ENCODE data around the gene BBIP1. TPM values are rescaled to one million over a fixed set of nuclear protein-coding genes. Genes with fewer than 3 reads are reported as not detected.

The BBIP1 gene
- total and polyA plus RNA-seq, 9 of the 15 experiments (the other 6 are each of a cell fraction or from before 2014, with no cell fraction given), result 5.2 to 31.0 (median 19.4) TPM

DNA sequence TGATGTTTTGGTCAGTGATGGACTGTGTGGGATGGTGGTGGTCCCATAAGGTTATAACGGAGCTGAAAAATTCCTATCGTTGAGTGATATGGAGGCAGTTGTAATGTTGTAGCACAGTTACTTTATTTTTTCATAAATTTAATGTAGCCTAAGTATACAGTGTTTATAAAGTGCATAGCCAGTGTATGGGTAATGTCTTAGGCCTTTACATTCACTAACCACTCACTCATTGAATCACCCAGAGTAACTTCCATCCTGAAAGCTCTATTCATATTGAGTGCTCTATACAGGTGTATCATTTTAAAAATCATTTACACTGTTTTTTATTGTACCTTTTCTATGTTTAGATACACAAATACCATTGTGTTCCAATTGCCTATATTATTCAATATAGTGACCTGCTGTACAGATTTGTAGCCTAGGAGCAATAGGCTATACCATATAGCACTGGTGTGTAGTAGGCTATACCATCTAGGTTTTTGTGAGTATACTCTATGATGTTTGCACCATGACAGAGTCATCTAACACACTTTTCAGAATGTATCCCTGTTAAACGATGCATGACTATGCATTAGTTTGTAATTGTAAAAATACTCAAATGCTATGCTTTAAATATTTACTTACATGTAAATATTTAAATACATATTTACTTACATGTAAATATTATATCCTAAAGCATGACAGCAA is 26.2 kb downstream of the BBIP1 start:
- intact Hi-C loops (cut with micrococcal nuclease) (loop anchor here (2.0 to 5.0 kb wide), 3 partner anchors 70 to 146 kb away; no protein-coding TSS in a partner anchor), in situ Hi-C loops (cut with MboI) (loop anchor here (10.0 to 25.0 kb wide), 2 partner anchors 88 to 280 kb away; no protein-coding TSS in a partner anchor)
- H3K79me2 ChIP-seq (ENCODE audit: control insufficient read depth, insufficient read depth, low read length), result no peaks in the 10 kb centered on the region
- H3K4me1 ChIP-seq (replicated peaks in 1 of 2; ENCODE audit: control insufficient read depth in 2 of 2, insufficient read depth in 2 of 2, low read length in 2 of 2), result no peaks in the 10 kb centered on the region
- ATAC-seq (peak; percentile 23; the same call in 2 of the 3 replicates), DNase-seq (ENCODE audit: extremely low read depth in 1 of 4, low spot score in 3 of 4) (no peak), FAIRE-seq (no peak)
- H3K36me3 ChIP-seq (ENCODE audit: control insufficient read depth, insufficient read depth, low read length), result peaks cover 26% of the 10 kb centered on the region; the same call in 2 of the 3 replicates
- H3K9me1 ChIP-seq (ENCODE audit: control insufficient read depth, insufficient read depth, low read length), result no peaks in the 10 kb centered on the region
- no peak overlapping the region for H2AFZ ChIP-seq (ENCODE audit: low read depth, low read length)
- no TSS peak for BruUV-seq (replicated peaks)
- no peaks in the 10 kb centered on the region for H3K9me3 ChIP-seq (replicated peaks; ENCODE audit: control insufficient read depth, insufficient read depth, low read depth, low read length)
- POLR2A ChIA-PET, result interaction anchor here (1.1 to 1.6 kb wide), 2 partner anchors 10 to 74 kb away, joined by 3 to 5 read pairs; no protein-coding TSS in a partner anchor
- no peaks in the 10 kb centered on the region for H3K27me3 ChIP-seq (ENCODE audit: control insufficient read depth in 2 of 2, insufficient read depth in 2 of 2, low read length in 2 of 2)
- no peaks in the 10 kb centered on the region for H4K20me1 ChIP-seq (replicated peaks; ENCODE audit: control insufficient read depth, insufficient read depth, low read length)
- WGBS (ENCODE audit: insufficient coverage, low coverage, missing lambda C conversion rate), result 89% methylated on average over 3 of the region's 3 CpGs
- no peak overlapping the region for H3K27ac ChIP-seq (ENCODE audit: extremely low read depth, low read depth, low read length)
- H3K4me2 ChIP-seq (ENCODE audit: insufficient read depth, low read length), result no peak overlapping the region
- no peak overlapping the region for H3K4me3 ChIP-seq
- no peak overlapping the region for H3K9ac ChIP-seq (ENCODE audit: insufficient read depth in 1 of 2, low read depth in 2 of 2, low read length in 2 of 2)
- CTCF ChIA-PET (ENCODE audit: low intra/inter-chr PET ratio), result interaction anchor here (1.3 kb wide), 1 partner anchor 90 kb away, joined by 4 read pairs; no protein-coding TSS in a partner anchor
- TF ChIP-seq OTX1 (CRISPR knock-in tag; IDR thresholded peaks at IDR 0.05) (no peak), ZNF324 (CRISPR knock-in tag; IDR thresholded peaks at IDR 0.05) (no peak), CC2D1A (IDR thresholded peaks at IDR 0.05) (no peak), ZBTB1 (CRISPR knock-in tag; IDR thresholded peaks at IDR 0.05; ENCODE audit: borderline replicate concordance, low read depth) (no peak), ZNF778 (CRISPR knock-in tag; IDR thresholded peaks at IDR 0.05) (no peak)
- TF ChIP-seq, protein P1, sequence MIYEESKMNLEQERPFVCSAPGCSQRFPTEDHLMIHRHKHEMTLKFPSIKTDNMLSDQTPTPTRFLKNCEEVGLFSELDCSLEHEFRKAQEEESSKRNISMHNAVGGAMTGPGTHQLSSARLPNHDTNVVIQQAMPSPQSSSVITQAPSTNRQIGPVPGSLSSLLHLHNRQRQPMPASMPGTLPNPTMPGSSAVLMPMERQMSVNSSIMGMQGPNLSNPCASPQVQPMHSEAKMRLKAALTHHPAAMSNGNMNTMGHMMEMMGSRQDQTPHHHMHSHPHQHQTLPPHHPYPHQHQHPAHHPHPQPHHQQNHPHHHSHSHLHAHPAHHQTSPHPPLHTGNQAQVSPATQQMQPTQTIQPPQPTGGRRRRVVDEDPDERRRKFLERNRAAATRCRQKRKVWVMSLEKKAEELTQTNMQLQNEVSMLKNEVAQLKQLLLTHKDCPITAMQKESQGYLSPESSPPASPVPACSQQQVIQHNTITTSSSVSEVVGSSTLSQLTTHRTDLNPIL (CRISPR knock-in tag; IDR thresholded peaks at IDR 0.05), result no peak
- TF ChIP-seq, protein P2, sequence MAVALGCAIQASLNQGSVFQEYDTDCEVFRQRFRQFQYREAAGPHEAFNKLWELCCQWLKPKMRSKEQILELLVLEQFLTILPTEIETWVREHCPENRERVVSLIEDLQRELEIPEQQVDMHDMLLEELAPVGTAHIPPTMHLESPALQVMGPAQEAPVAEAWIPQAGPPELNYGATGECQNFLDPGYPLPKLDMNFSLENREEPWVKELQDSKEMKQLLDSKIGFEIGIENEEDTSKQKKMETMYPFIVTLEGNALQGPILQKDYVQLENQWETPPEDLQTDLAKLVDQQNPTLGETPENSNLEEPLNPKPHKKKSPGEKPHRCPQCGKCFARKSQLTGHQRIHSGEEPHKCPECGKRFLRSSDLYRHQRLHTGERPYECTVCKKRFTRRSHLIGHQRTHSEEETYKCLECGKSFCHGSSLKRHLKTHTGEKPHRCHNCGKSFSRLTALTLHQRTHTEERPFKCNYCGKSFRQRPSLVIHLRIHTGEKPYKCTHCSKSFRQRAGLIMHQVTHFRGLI (CRISPR knock-in tag; IDR thresholded peaks at IDR 0.05), result no peak
- TF ChIP-seq, protein P3, sequence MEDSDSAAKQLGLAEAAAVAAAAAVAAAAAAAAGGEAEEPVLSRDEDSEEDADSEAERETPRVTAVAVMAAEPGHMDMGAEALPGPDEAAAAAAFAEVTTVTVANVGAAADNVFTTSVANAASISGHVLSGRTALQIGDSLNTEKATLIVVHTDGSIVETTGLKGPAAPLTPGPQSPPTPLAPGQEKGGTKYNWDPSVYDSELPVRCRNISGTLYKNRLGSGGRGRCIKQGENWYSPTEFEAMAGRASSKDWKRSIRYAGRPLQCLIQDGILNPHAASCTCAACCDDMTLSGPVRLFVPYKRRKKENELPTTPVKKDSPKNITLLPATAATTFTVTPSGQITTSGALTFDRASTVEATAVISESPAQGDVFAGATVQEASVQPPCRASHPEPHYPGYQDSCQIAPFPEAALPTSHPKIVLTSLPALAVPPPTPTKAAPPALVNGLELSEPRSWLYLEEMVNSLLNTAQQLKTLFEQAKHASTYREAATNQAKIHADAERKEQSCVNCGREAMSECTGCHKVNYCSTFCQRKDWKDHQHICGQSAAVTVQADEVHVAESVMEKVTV (CRISPR knock-in tag; IDR thresholded peaks at IDR 0.05), result no peak
- TF ChIP-seq, protein P4, sequence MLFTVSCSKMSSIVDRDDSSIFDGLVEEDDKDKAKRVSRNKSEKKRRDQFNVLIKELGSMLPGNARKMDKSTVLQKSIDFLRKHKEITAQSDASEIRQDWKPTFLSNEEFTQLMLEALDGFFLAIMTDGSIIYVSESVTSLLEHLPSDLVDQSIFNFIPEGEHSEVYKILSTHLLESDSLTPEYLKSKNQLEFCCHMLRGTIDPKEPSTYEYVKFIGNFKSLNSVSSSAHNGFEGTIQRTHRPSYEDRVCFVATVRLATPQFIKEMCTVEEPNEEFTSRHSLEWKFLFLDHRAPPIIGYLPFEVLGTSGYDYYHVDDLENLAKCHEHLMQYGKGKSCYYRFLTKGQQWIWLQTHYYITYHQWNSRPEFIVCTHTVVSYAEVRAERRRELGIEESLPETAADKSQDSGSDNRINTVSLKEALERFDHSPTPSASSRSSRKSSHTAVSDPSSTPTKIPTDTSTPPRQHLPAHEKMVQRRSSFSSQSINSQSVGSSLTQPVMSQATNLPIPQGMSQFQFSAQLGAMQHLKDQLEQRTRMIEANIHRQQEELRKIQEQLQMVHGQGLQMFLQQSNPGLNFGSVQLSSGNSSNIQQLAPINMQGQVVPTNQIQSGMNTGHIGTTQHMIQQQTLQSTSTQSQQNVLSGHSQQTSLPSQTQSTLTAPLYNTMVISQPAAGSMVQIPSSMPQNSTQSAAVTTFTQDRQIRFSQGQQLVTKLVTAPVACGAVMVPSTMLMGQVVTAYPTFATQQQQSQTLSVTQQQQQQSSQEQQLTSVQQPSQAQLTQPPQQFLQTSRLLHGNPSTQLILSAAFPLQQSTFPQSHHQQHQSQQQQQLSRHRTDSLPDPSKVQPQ (CRISPR knock-in tag; IDR thresholded peaks at IDR 0.05; ENCODE audit: borderline replicate concordance), result no peak
- TF ChIP-seq, protein P5, sequence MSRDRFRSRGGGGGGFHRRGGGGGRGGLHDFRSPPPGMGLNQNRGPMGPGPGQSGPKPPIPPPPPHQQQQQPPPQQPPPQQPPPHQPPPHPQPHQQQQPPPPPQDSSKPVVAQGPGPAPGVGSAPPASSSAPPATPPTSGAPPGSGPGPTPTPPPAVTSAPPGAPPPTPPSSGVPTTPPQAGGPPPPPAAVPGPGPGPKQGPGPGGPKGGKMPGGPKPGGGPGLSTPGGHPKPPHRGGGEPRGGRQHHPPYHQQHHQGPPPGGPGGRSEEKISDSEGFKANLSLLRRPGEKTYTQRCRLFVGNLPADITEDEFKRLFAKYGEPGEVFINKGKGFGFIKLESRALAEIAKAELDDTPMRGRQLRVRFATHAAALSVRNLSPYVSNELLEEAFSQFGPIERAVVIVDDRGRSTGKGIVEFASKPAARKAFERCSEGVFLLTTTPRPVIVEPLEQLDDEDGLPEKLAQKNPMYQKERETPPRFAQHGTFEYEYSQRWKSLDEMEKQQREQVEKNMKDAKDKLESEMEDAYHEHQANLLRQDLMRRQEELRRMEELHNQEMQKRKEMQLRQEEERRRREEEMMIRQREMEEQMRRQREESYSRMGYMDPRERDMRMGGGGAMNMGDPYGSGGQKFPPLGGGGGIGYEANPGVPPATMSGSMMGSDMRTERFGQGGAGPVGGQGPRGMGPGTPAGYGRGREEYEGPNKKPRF (IDR thresholded peaks at IDR 0.05; ENCODE audit: low read depth, low read length), result no peak

Measured in K562 (cell line).